Non-pigmented ciliary epithelial cell (primary cell): Measurements from ENCODE around the gene SNX19.

ENCODE experiments used
- DNase-seq: peaks from one replicate; pipeline ENCODE4 v3.0.0-alpha.2; 2010; ENCODE audit warnings: low read depth

SNX19 gene

GRCh38 chr11:130839981-130840666 lies 76.2 kb downstream of the SNX19 start:
- DNase-seq = no peak

GRCh38 chr11:130837194-130837593 lies 79.1 kb downstream of the SNX19 start:
- DNase-seq = no peak

GRCh38 chr11:130834886-130835285 lies 81.4 kb downstream of the SNX19 start:
- no peak for DNase-seq

- no peak for DNase-seq
Observed at GRCh38 chr11:130832566-130833425, 83.5 kb downstream of the SNX19 start.

GRCh38 chr11:130831976-130832375 lies 84.3 kb downstream of the SNX19 start:
- DNase-seq = no peak

GRCh38 chr11:130831506-130831905 lies 84.8 kb downstream of the SNX19 start:
- DNase-seq = no peak

- no peak for DNase-seq
Observed at GRCh38 chr11:130830566-130830965, 85.7 kb downstream of the SNX19 start.

- DNase-seq = no peak
Observed at GRCh38 chr11:130829920-130830511, 86.3 kb downstream of the SNX19 start.

GRCh38 chr11:130828741-130829140 lies 87.5 kb downstream of the SNX19 start:
- DNase-seq = no peak

GRCh38 chr11:130827451-130828377 lies 88.6 kb downstream of the SNX19 start:
- no peak for DNase-seq

GRCh38 chr11:130826572-130826971 lies 89.7 kb downstream of the SNX19 start:
- no peak for DNase-seq

GRCh38 chr11:130825983-130826382 lies 90.3 kb downstream of the SNX19 start:
- no peak for DNase-seq

GRCh38 chr11:130825561-130825960 lies 90.7 kb downstream of the SNX19 start:
- no peak for DNase-seq
